IMR-90 (cell line): ENCODE results near the gene RAPGEF2. TPM values are rescaled to one million over a fixed set of nuclear protein-coding genes. Genes with fewer than 3 reads are reported as not detected.

ENCODE experiments used
- ATAC-seq: fragments of 200-7000 bp; cut with Tn5 transposase; 2 replicates; pipeline ENCODE4 v1.9.1; 2020; ENCODE audit warnings: low read depth, mild to moderate bottlenecking, moderate library complexity
- BruUV-seq: library from RNA; stranded (reverse); fragments of 400-500 nt; replicated peaks from 2 replicates; lab custom pipeline; 2021; lab: Mats Ljungman, UMichigan
- CTCF ChIA-PET: fragments of 300-600 bp; formaldehyde crosslinking; extraction: SDS; loops from one replicate; lab custom pipeline; 2021; ENCODE audit warnings: antibody characterized with exemption; lab: Yijun Ruan, JAX
- POLR2A ChIA-PET: fragments of 300-600 bp; sonication (Branson Sonifier 250); formaldehyde crosslinking; loops from one replicate; lab custom pipeline; 2022; ENCODE audit warnings: antibody characterized with exemption; ENCODE audit not compliant: unreplicated experiment; lab: Charles Lee
- DNase-seq: peaks from one replicate; pipeline ENCODE4 v3.0.0; 2013
- H2AFZ ChIP-seq: replicated peaks from 2 replicates; pipeline ENCODE3; 2013; ENCODE audit warnings: low read length, mild to moderate bottlenecking; ENCODE audit not compliant: poor library complexity
- H2AK5ac ChIP-seq: 2 replicates; pipeline ENCODE4 v1.6.1; 2013; ENCODE audit warnings: low read depth, low read length, inconsistent platforms
- H2AK9ac ChIP-seq: replicated peaks from 2 replicates; pipeline ENCODE3; 2013; ENCODE audit warnings: mild to moderate bottlenecking, low read depth, low read length, moderate library complexity; ENCODE audit not compliant: poor library complexity
- H2BK120ac ChIP-seq: 2 replicates; pipeline ENCODE4 v1.6.1; 2013; ENCODE audit warnings: low read depth, low read length, inconsistent platforms
- H2BK15ac ChIP-seq: 3 replicates; pipeline ENCODE4 v1.6.1; 2013; ENCODE audit warnings: low read depth, low read length, inconsistent platforms
- H2BK20ac ChIP-seq: 2 replicates; pipeline ENCODE4 v1.6.1; 2013; ENCODE audit warnings: low read depth, mild to moderate bottlenecking, inconsistent platforms, low read length, moderate library complexity
- H2BK5ac ChIP-seq: 2 replicates; pipeline ENCODE4 v1.6.1; 2013; ENCODE audit warnings: mild to moderate bottlenecking, low read depth, low read length, inconsistent platforms; ENCODE audit not compliant: poor library complexity, severe bottlenecking
- H3K14ac ChIP-seq: replicated peaks from 2 replicates; pipeline ENCODE4 v1.6.1; 2013; ENCODE audit warnings: low read depth, low read length, inconsistent platforms
- H3K18ac ChIP-seq: 2 replicates; pipeline ENCODE4 v1.6.1; 2013; ENCODE audit warnings: low read depth, low read length, control low read depth
- H3K23ac ChIP-seq: 2 replicates; pipeline ENCODE4 v1.6.1; 2013; ENCODE audit warnings: low read depth, low read length, inconsistent platforms
- H3K27ac ChIP-seq: 2 replicates; pipeline ENCODE4 v1.5.1; 2013; ENCODE audit warnings: mild to moderate bottlenecking, control low read depth, low read length; ENCODE audit not compliant: insufficient read depth
- H3K27me3 ChIP-seq: 2 replicates; pipeline ENCODE4 v1.6.1; 2013; ENCODE audit warnings: low read length; ENCODE audit not compliant: control insufficient read depth, insufficient read depth
- H3K36me3 ChIP-seq: 2 replicates; pipeline ENCODE4 v1.6.1; 2013; ENCODE audit warnings: low read length, mixed read lengths; ENCODE audit not compliant: control insufficient read depth, insufficient read depth
- H3K4ac ChIP-seq: 2 replicates; pipeline ENCODE4 v1.6.1; 2013; ENCODE audit warnings: low read depth, low read length, inconsistent platforms
- H3K4me1 ChIP-seq: 2 replicates; pipeline ENCODE4 v1.6.1; 2013; ENCODE audit warnings: low read length, mixed read lengths; ENCODE audit not compliant: control insufficient read depth, insufficient read depth
- H3K4me2 ChIP-seq: 2 replicates; pipeline ENCODE4 v1.6.1; 2013; ENCODE audit warnings: low read depth, mild to moderate bottlenecking, control low read depth, low read length, moderate library complexity
- H3K4me3 ChIP-seq: 2 replicates; pipeline ENCODE4 v1.5.1; 2013; ENCODE audit warnings: low read depth, mild to moderate bottlenecking, control low read depth, low read length, moderate library complexity; ENCODE audit not compliant: insufficient read depth
- H3K56ac ChIP-seq: 2 replicates; pipeline ENCODE4 v1.6.1; 2013; ENCODE audit warnings: low read length, inconsistent platforms; ENCODE audit not compliant: insufficient read depth; ENCODE audit errors: extremely low read depth
- H3K79me1 ChIP-seq, 2 experiments: 2 replicates each; pipeline ENCODE4 v1.6.1; 2013; ENCODE audit warnings: low read length in 2 of 2, inconsistent platforms in 1 of 2, low read depth in 1 of 2
- H3K9ac ChIP-seq: 2 replicates; pipeline ENCODE4 v1.6.1; 2013; ENCODE audit warnings: low read depth, low read length, control low read depth
- H3K9me1 ChIP-seq: 2 replicates; pipeline ENCODE4 v1.6.1; 2013; ENCODE audit warnings: low read length, inconsistent platforms; ENCODE audit not compliant: insufficient read depth
- H3K9me3 ChIP-seq: 2 replicates; pipeline ENCODE4 v1.6.1; 2013; ENCODE audit warnings: low read length; ENCODE audit not compliant: control insufficient read depth, insufficient read depth
- H4K20me1 ChIP-seq: 2 replicates; pipeline ENCODE4 v1.6.1; 2013; ENCODE audit warnings: low read length, inconsistent platforms; ENCODE audit not compliant: insufficient read depth
- H4K5ac ChIP-seq: 2 replicates; pipeline ENCODE4 v1.6.1; 2013; ENCODE audit warnings: mild to moderate bottlenecking, low read depth, low read length, control low read depth
- H4K8ac ChIP-seq, 2 experiments: 2 replicates each; pipeline ENCODE4 v1.6.1; 2013; ENCODE audit warnings: low read depth in 2 of 2, low read length in 2 of 2, control low read depth in 1 of 2, inconsistent platforms in 1 of 2
- H4K91ac ChIP-seq: 2 replicates; pipeline ENCODE4 v1.6.1; 2013; ENCODE audit warnings: low read depth, low read length, inconsistent platforms; ENCODE audit not compliant: insufficient read depth
- BHLHE40 ChIP-seq: fragments of 150-350 bp; IDR thresholded peaks from 2 replicates; pipeline ENCODE4 v1.6.1; 2016; ENCODE audit warnings: mild to moderate bottlenecking, low read depth, low read length
- CEBPB ChIP-seq: IDR thresholded peaks from 2 replicates; pipeline ENCODE4 v1.6.1; 2012; ENCODE audit warnings: low read depth, low read length, improper control_type of control experiment
- CHD1 ChIP-seq: IDR thresholded peaks from 2 replicates; pipeline ENCODE4 v1.6.1; 2012; ENCODE audit warnings: low read depth, low read length, improper control_type of control experiment
- CTCF ChIP-seq: conservative IDR thresholded peaks from 2 replicates; pipeline ENCODE4 v1.5.1; 2012; ENCODE audit warnings: mild to moderate bottlenecking, low read depth, low read length, improper control_type of control experiment
- FOS ChIP-seq: fragments of 150-350 bp; IDR thresholded peaks from 2 replicates; pipeline ENCODE4 v1.6.1; 2016; ENCODE audit warnings: low read depth, low read length
- MAFK ChIP-seq: IDR thresholded peaks from 2 replicates; pipeline ENCODE4 v1.6.1; 2012; ENCODE audit warnings: low read depth, low read length, improper control_type of control experiment
- POLR2A ChIP-seq: IDR thresholded peaks from 2 replicates; pipeline ENCODE4 v1.6.1; 2012; ENCODE audit warnings: mild to moderate bottlenecking, low read depth, low read length
- RAD21 ChIP-seq: IDR thresholded peaks from 2 replicates; pipeline ENCODE4 v1.6.1; 2012; ENCODE audit warnings: low read length, improper control_type of control experiment
- RCOR1 ChIP-seq: IDR thresholded peaks from 2 replicates; pipeline ENCODE4 v1.6.1; 2012; ENCODE audit warnings: mild to moderate bottlenecking, low read length, improper control_type of control experiment; ENCODE audit not compliant: insufficient replicate concordance
- RFX5 ChIP-seq: IDR thresholded peaks from 2 replicates; pipeline ENCODE4 v1.8.0; 2012; ENCODE audit warnings: low read depth, mild to moderate bottlenecking, low read length, moderate library complexity
- SMC3 ChIP-seq: fragments of 150-350 bp; IDR thresholded peaks from 2 replicates; pipeline ENCODE4 v1.6.1; 2016; ENCODE audit warnings: low read depth, mild to moderate bottlenecking, antibody characterized with exemption, low read length, moderate library complexity
- WGBS, 2 experiments: methylation state at CpG; one replicate each; pipeline versions ENCODE4 v1.1.5 to v1.1.7; 2013; ENCODE audit warnings: missing lambda C conversion rate in 2 of 2; ENCODE audit not compliant: insufficient read length in 1 of 2; ENCODE audit errors: extremely low coverage in 2 of 2; 5-methylcytosine and 5-hydroxymethylcytosine counted together
- dilution Hi-C: fragments of 300-500 bp; cut with HindIII; formaldehyde crosslinking; loops from one replicate; pipeline ENCODE4 v1.14.3; 2018; ENCODE audit warnings: low sequenced_read_pairs; ENCODE audit not compliant: unreplicated experiment
- in situ Hi-C: fragments of 300-500 bp; cut with MboI; formaldehyde crosslinking; loops from 3 replicates; pipeline ENCODE4 v1.14.3; 2019; ENCODE audit warnings: low sequenced_read_pairs, inconsistent platforms, mixed read lengths
- intact Hi-C: fragments of 100-400 bp; cut with micrococcal nuclease; formaldehyde crosslinking; loops from 2 replicates; pipeline ENCODE4 v1.10.0; 2022
- polyA plus RNA-seq, 3 experiments: library from polyadenylated mRNA; depleted of rRNA; stranded (reverse); fragments of >200 nt; gene quantifications; 2 replicates each; pipeline ENCODE4 v1.2.3, GENCODE V29; 2012; ENCODE audit warnings: low replicate concordance in 1 of 3
- total RNA-seq: library from RNA; depleted of rRNA; stranded (reverse); fragments of >200 nt; gene quantifications from 2 replicates; pipeline ENCODE4 v1.2.3, GENCODE V29; 2012
- TF ChIP-seq, protein P1 (sequence below): fragments of 150-350 bp; IDR thresholded peaks from 2 replicates; pipeline ENCODE4 v1.6.1; 2016; ENCODE audit warnings: low read depth, mild to moderate bottlenecking, low read length, moderate library complexity, borderline replicate concordance

The RAPGEF2 gene
- total and polyA plus RNA-seq, 2 of the 4 experiments (the other 2 are of a cell fraction) = 27.6 to 109 TPM

DNA sequence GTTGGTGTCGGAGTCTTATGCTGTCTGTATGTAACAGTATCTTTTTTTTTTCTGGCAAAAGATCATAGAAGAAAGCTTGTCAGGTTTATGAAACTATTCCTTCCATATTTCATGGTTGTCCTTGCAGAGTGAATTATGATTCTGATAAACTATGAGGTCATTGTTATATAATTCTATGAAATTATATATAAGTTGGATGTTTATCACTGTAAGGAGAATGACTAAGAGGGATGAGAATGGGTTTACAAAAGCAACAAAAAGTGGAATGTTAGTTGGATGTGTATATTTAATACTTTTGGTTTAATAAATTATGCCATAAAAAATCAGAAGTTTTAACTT lies 43.1 kb downstream of the RAPGEF2 start:
- H3K4me2 ChIP-seq = no peak overlapping the region
- H4K8ac ChIP-seq = no peak overlapping the region
- peaks cover 7% of the 10 kb centered on the region for H3K9me1 ChIP-seq
- H3K27me3 ChIP-seq = no peaks in the 10 kb centered on the region
- H3K23ac ChIP-seq = no peak overlapping the region
- no peak overlapping the region for H2BK5ac ChIP-seq
- peaks cover 8% of the 10 kb centered on the region for H3K4me1 ChIP-seq
- no peak overlapping the region for H3K14ac ChIP-seq
- no peak overlapping the region for H3K4me3 ChIP-seq
- H2BK15ac ChIP-seq = no peak overlapping the region
- H3K36me3 ChIP-seq = no peaks in the 10 kb centered on the region
- no peak overlapping the region for H3K27ac ChIP-seq
- H3K56ac ChIP-seq = no peak overlapping the region
- no peaks in the 10 kb centered on the region for H3K9me3 ChIP-seq
- H3K9ac ChIP-seq = no peak overlapping the region
- intact Hi-C loops (no loop called here), in situ Hi-C loops (no loop called here), dilution Hi-C loops (no loop called here)
- no peak overlapping the region for H4K91ac ChIP-seq
- CTCF ChIA-PET = no interaction called here
- 0 out of 2 replicates have a peak overlapping the region, but pooled peaks have one; percentile 38 for H2BK20ac ChIP-seq
- H2AK9ac ChIP-seq = no peak overlapping the region
- H3K4ac ChIP-seq = no peak overlapping the region
- WGBS, 2 experiments = no CpG with 5 or more reads among the region's 1 CpG
- H3K18ac ChIP-seq = no peak overlapping the region
- POLR2A ChIA-PET = interaction anchor here (0.6 kb wide), 1 partner anchor 10 kb away, joined by 5 read pairs; no protein-coding TSS in a partner anchor
- no peak overlapping the region for H2AFZ ChIP-seq
- DNase-seq = peak; percentile 37
- H2AK5ac ChIP-seq = peak overlapping the region; percentile 52; the same call in 1 of the 2 replicates
- H4K5ac ChIP-seq = no peak overlapping the region
- no peak overlapping the region for H2BK120ac ChIP-seq
- peaks cover 16 to 44% of the 10 kb centered on the region in 2 experiments for H3K79me1 ChIP-seq
- peak; percentile 40; the same call in 1 of the 2 replicates for ATAC-seq
- peaks cover 9% of the 10 kb centered on the region; the same call in 1 of the 2 replicates for H4K20me1 ChIP-seq
- TF ChIP-seq SMC3 = no peak
- TF ChIP-seq FOS = no peak
- TF ChIP-seq CHD1 = no peak
- TF ChIP-seq RAD21 = no peak
- TF ChIP-seq, protein P1, sequence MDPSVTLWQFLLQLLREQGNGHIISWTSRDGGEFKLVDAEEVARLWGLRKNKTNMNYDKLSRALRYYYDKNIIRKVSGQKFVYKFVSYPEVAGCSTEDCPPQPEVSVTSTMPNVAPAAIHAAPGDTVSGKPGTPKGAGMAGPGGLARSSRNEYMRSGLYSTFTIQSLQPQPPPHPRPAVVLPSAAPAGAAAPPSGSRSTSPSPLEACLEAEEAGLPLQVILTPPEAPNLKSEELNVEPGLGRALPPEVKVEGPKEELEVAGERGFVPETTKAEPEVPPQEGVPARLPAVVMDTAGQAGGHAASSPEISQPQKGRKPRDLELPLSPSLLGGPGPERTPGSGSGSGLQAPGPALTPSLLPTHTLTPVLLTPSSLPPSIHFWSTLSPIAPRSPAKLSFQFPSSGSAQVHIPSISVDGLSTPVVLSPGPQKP = no peak
- TF ChIP-seq RCOR1 = no peak
- TF ChIP-seq CEBPB = no peak
- TF ChIP-seq BHLHE40 = no peak
- TF ChIP-seq POLR2A = no peak
- no peak for TF ChIP-seq RFX5
- no peak for TF ChIP-seq MAFK
- TF ChIP-seq CTCF = no peak
- BruUV-seq = no TSS peak
